Astrocyte (in vitro differentiated cells and primary cell): Measurements from ENCODE around the gene IFITM2.

Experiments used
- EZH2 ChIP-seq: IDR thresholded peaks from 2 replicates; pipeline ENCODE4 v1.6.1; 2012; ENCODE audit warnings: mild to moderate bottlenecking, low read length, inconsistent platforms; ENCODE audit not compliant: insufficient read depth
- TF ChIP-seq, protein P1 (sequence below): IDR thresholded peaks from 2 replicates; pipeline ENCODE4 v1.5.1; 2011; ENCODE audit warnings: low read depth, mild to moderate bottlenecking, inconsistent platforms, low read length, moderate library complexity; ENCODE audit not compliant: insufficient read depth

DNA sequence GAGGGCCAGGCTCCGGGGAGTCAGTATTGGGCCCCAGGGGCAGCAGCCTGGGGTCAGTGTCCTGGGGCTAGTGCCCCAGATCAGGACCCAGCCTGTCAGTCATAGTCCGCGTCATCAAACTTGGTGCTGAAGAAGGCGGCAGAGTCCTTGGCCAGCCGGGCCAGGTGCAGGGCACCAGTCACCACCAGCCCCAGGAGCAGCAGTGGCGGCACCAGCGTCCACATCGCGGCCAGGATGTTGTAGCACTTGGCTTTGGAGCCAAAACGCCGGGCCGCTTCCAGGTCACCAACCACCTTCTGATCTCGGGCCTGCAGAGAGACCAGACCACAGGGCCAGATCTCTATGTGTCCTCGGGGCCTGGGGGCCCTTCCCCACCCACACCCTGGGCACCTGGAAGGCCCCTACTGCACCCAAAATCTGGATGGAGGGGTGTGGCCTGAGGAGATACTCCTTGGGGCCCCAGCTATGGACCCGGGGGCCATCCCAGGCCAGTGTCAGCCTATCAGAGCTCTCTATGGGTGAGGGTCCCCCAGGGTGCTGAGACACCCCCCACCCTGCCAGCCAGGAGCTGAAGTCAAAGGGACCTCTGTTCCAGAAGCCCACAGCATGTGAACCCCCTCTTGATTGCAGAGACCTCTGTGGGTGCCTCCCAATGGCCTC is 9.1 kb upstream of the IFITM2 start:
- TF ChIP-seq EZH2, result no peak
- TF ChIP-seq, protein P1, sequence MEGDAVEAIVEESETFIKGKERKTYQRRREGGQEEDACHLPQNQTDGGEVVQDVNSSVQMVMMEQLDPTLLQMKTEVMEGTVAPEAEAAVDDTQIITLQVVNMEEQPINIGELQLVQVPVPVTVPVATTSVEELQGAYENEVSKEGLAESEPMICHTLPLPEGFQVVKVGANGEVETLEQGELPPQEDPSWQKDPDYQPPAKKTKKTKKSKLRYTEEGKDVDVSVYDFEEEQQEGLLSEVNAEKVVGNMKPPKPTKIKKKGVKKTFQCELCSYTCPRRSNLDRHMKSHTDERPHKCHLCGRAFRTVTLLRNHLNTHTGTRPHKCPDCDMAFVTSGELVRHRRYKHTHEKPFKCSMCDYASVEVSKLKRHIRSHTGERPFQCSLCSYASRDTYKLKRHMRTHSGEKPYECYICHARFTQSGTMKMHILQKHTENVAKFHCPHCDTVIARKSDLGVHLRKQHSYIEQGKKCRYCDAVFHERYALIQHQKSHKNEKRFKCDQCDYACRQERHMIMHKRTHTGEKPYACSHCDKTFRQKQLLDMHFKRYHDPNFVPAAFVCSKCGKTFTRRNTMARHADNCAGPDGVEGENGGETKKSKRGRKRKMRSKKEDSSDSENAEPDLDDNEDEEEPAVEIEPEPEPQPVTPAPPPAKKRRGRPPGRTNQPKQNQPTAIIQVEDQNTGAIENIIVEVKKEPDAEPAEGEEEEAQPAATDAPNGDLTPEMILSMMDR, result no peak
